ENCODE measurements around the gene GCA.

Gene GCA, protein sequence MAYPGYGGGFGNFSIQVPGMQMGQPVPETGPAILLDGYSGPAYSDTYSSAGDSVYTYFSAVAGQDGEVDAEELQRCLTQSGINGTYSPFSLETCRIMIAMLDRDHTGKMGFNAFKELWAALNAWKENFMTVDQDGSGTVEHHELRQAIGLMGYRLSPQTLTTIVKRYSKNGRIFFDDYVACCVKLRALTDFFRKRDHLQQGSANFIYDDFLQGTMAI

GRCh38 chr2:162343824-162344616, at the start of gene GCA:
Gene GCA, plus strand, starts transcription at chr2:162344132. Its CDS starts 117 bp downstream, at chr2:162344249.
- Histone ChIP-seq H3K4me1 (peaks cover 3% of the 10 kb centered on the region), H2AFZ (peak within 1 kb of the TSS; percentile 93), H3K4me2 (ENCODE audit: low read length) (peak within 1 kb of the TSS; percentile 89), H3K4me3 (ENCODE audit: low read depth, low read length) (peak within 1 kb of the TSS; percentile 89), H3K9me3 (ENCODE audit: control insufficient read depth, low read length) (no peaks in the 10 kb centered on the region), H3K36me3 (ENCODE audit: control insufficient read depth, insufficient read depth, low read length) (no peaks in the 10 kb centered on the region), H3K79me2 (no peaks in the 10 kb centered on the region), H3K27ac (peak within 1 kb of the TSS; percentile 75), H3K9ac (peak within 1 kb of the TSS; percentile 67), H3K27me3 (ENCODE audit: control insufficient read depth, insufficient read depth, low read length) (no peaks in the 10 kb centered on the region)
- no peak for TF ChIP-seq CTCF (IDR thresholded peaks at IDR 0.05)

DNA sequence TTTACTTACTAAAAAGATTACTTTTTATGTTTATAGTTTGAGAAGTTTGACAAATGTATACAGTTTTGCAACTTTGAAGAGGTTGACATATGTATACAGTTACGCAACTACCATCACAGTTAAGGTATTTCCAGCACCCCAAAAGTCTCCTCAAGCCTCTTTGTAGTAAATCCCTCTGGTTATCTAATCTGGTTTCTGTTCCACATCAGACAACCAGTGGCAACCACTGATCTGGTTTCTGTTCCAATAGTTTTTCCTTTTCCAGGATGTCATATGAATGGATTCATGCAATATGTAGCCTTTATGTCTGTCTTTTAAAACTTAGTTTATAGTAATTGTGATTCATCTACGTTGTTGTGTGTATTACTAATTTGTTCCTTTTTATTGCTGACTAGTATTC, 48.9 kb upstream of the GCA start:
- Histone ChIP-seq H2AFZ (no peak overlapping the region), H3K27ac (no peak overlapping the region), H3K36me3 (ENCODE audit: control insufficient read depth, insufficient read depth, low read length) (no peaks in the 10 kb centered on the region), H3K27me3 (ENCODE audit: control insufficient read depth, insufficient read depth, low read length) (no peaks in the 10 kb centered on the region), H3K9me3 (ENCODE audit: control insufficient read depth, low read length) (no peaks in the 10 kb centered on the region), H3K79me2 (no peaks in the 10 kb centered on the region), H3K9ac (no peak overlapping the region), H3K4me3 (ENCODE audit: low read depth, low read length) (no peak overlapping the region), H3K4me1 (no peaks in the 10 kb centered on the region), H3K4me2 (ENCODE audit: low read length) (no peak overlapping the region)
- no peak for TF ChIP-seq CTCF (IDR thresholded peaks at IDR 0.05)

- Histone ChIP-seq H3K27me3 (ENCODE audit: control insufficient read depth, insufficient read depth, low read length) (no peaks in the 10 kb centered on the region), H3K36me3 (ENCODE audit: control insufficient read depth, insufficient read depth, low read length) (no peaks in the 10 kb centered on the region), H3K4me2 (ENCODE audit: low read length) (no peak overlapping the region), H3K4me3 (ENCODE audit: low read depth, low read length) (no peak overlapping the region), H3K9ac (no peak overlapping the region), H3K9me3 (ENCODE audit: control insufficient read depth, low read length) (no peaks in the 10 kb centered on the region), H3K27ac (no peak overlapping the region), H3K79me2 (no peaks in the 10 kb centered on the region), H3K4me1 (no peaks in the 10 kb centered on the region), H2AFZ (no peak overlapping the region)
- TF ChIP-seq CTCF (IDR thresholded peaks at IDR 0.05): peak; percentile 89
Observed at GRCh38 chr2:162297925-162298552, 45.9 kb upstream of the GCA start.

DNA sequence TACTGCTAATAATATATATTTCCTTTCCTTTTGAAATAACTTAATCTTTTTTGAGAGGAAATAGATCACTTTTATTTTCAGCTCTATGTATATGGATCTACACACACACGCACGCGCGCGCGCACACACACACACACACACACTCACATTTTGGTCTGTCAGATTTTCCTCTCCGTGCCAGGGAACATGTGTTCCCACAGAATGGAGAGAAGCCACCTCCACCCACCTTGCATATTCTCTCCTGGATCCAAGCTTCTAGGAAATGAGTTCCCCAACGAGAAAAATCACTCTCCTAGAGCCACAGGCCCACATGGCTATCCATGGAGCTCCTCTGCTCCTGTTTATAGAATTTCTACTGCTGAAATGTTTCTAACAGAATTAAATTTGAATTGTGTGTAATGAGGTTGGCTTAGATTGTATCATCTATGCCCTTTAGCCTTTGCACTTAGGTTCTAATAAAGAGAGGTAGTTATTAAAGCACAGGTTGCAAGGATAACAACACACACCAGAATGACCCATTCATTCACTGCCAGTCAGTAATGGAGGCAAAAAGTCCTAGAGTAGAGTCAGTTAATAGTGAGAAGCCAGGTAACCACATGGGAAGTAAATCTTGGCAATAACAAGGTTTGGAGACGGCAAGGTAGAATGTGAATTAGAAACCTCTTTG, 45.1 kb upstream of the GCA start:
- H3K27ac ChIP-seq: no peak overlapping the region
- H2AFZ ChIP-seq: no peak overlapping the region
- H3K36me3 ChIP-seq (ENCODE audit: control insufficient read depth, insufficient read depth, low read length): no peaks in the 10 kb centered on the region
- no peaks in the 10 kb centered on the region for H3K4me1 ChIP-seq
- no peak overlapping the region for H3K4me2 ChIP-seq (ENCODE audit: low read length)
- H3K9ac ChIP-seq: no peak overlapping the region
- no peak for TF ChIP-seq CTCF (IDR thresholded peaks at IDR 0.05)
- H3K79me2 ChIP-seq: no peaks in the 10 kb centered on the region
- no peak overlapping the region for H3K4me3 ChIP-seq (ENCODE audit: low read depth, low read length)
- H3K27me3 ChIP-seq (ENCODE audit: control insufficient read depth, insufficient read depth, low read length): no peaks in the 10 kb centered on the region
- H3K9me3 ChIP-seq (ENCODE audit: control insufficient read depth, low read length): no peaks in the 10 kb centered on the region
